Testis (tissue), 3 donors: ENCODE results near the gene AKR1C2. TPM values are rescaled to one million over a fixed set of nuclear protein-coding genes. Genes with fewer than 3 reads are reported as not detected.
A peak's percentile ranks its signal among the peaks of the same experiment; 100 is the strongest.
"Not testable (repeated sequence)": the region's sequence is repeated elsewhere in the genome, so short reads cannot be mapped to it uniquely, and the experiment has no call there.

ENCODE experiments used
- DNase-seq: peaks from one replicate; pipeline ENCODE4 v3.0.0-alpha.2; 2019
- H3K27ac ChIP-seq, 2 donors: fragments of 200-600 bp; sonication (generic); one replicate each; pipeline ENCODE4 v1.5.1; 2019
- H3K27me3 ChIP-seq: fragments of 200-600 bp; sonication (generic); one replicate; pipeline ENCODE4 v1.5.1; 2019
- H3K36me3 ChIP-seq: fragments of 200-600 bp; sonication (generic); one replicate; pipeline ENCODE4 v1.5.1; 2017; ENCODE audit warnings: low read depth; ENCODE audit errors: missing control alignments
- H3K4me1 ChIP-seq: fragments of 200-600 bp; sonication (generic); one replicate; pipeline ENCODE4 v1.5.1; 2019
- H3K4me3 ChIP-seq, 2 donors: fragments of 200-600 bp; sonication (generic); one replicate each; pipeline ENCODE4 v1.5.1; 2017 to 2019
- H3K9me3 ChIP-seq: fragments of 200-600 bp; sonication (generic); one replicate; pipeline ENCODE4 v1.5.1; 2017
- POLR2A ChIP-seq: fragments of 450-650 bp; IDR thresholded peaks from one replicate; pipeline ENCODE4 v1.6.1; 2017; ENCODE audit warnings: antibody characterized with exemption, mild to moderate bottlenecking, moderate library complexity
- WGBS, 2 donors: methylation state at CpG; one replicate each; pipeline ENCODE4 v1.1.5; 2018; 5-methylcytosine and 5-hydroxymethylcytosine counted together
- intact Hi-C: fragments of 100-400 bp; cut with DNase I; formaldehyde crosslinking; loops from one replicate; pipeline ENCODE4 v1.15.1; 2023; ENCODE audit warnings: low total_unique reads
- polyA plus RNA-seq: library from polyadenylated mRNA; stranded (reverse); fragments of 350-450 nt; fragmentation: Illumina TruSeq; extraction: RNeasy Lipid Tissue Mini Kit (QIAGEN cat#74804); gene quantifications from one replicate; pipeline ENCODE4 v1.2.3, GENCODE V29; 2014; ENCODE audit warnings: low read depth, low replicate concordance; ENCODE audit not compliant: insufficient read depth
- total RNA-seq, 2 donors: library from RNA; depleted of rRNA; stranded (reverse); fragments of >200 nt; gene quantifications; one replicate each; pipeline ENCODE4 v1.2.3, GENCODE V29; 2016

Gene AKR1C2
- total and polyA plus RNA-seq, 3 donors from 2014 or later, result 5.8 to 35.5 (median 8.7) TPM

GRCh38 chr10:4969289-4969688 is 34.4 kb downstream of the AKR1C2 start:
- H3K36me3 ChIP-seq, H3K4me1 ChIP-seq, intact Hi-C loops, DNase-seq, H3K27ac ChIP-seq, H3K4me3 ChIP-seq, H3K9me3 ChIP-seq, H3K27me3 ChIP-seq: not testable (repeated sequence)
- WGBS, 2 donors, result 90 to 92% methylated on average over 3 of the region's 3 CpGs

GRCh38 chr10:4967189-4967588 is 36.5 kb downstream of the AKR1C2 start:
- WGBS, 2 donors, result 96% methylated on average over 3 of the region's 3 CpGs
- H3K27me3 ChIP-seq, DNase-seq, H3K36me3 ChIP-seq, H3K27ac ChIP-seq, H3K4me1 ChIP-seq, H3K4me3 ChIP-seq, intact Hi-C loops, H3K9me3 ChIP-seq: not testable (repeated sequence)

- H3K4me1 ChIP-seq, intact Hi-C loops, H3K4me3 ChIP-seq, H3K27me3 ChIP-seq, DNase-seq, H3K36me3 ChIP-seq, H3K9me3 ChIP-seq, H3K27ac ChIP-seq: not testable (repeated sequence)
- WGBS, 2 donors, result 94% methylated on average over 4 of the region's 4 CpGs
These were observed 37.9 kb downstream of the AKR1C2 start for GRCh38 chr10:4965763-4966162.

- H3K27me3 ChIP-seq, H3K9me3 ChIP-seq, intact Hi-C loops, H3K36me3 ChIP-seq, DNase-seq, H3K4me1 ChIP-seq, H3K27ac ChIP-seq: not testable (repeated sequence)
- H3K4me3 ChIP-seq, result peak overlapping the region in 1 of 2 donors; percentile 31
- WGBS, 2 donors, result 28 to 33% methylated on average over 4 of the region's 4 CpGs
These were observed 39.9 kb downstream of the AKR1C2 start for GRCh38 chr10:4963815-4964154.

- H3K4me1 ChIP-seq, H3K27me3 ChIP-seq, H3K36me3 ChIP-seq, H3K27ac ChIP-seq, H3K9me3 ChIP-seq, intact Hi-C loops: not testable (repeated sequence)
- TF ChIP-seq POLR2A, result peak; percentile 54
- DNase-seq, result peak; percentile 72
- peak within 1 kb of the TSS in 1 of 2 donors; percentile 31 for H3K4me3 ChIP-seq
- WGBS, 2 donors, result 29 to 35% methylated on average over 6 to 7 of the region's 7 CpGs
These were observed 40.5 kb downstream of the AKR1C2 start, which contains the start of gene AKR1C1 for GRCh38 chr10:4962876-4963814. Gene AKR1C1, plus strand, starts transcription at chr10:4963415. Its CDS starts 30 bp downstream, at chr10:4963445.

GRCh38 chr10:4962308-4962707 is 41.3 kb downstream of the AKR1C2 start:
- H3K4me1 ChIP-seq, H3K27ac ChIP-seq, DNase-seq, H3K36me3 ChIP-seq, intact Hi-C loops, H3K9me3 ChIP-seq, H3K27me3 ChIP-seq, H3K4me3 ChIP-seq: not testable (repeated sequence)
- WGBS, 2 donors, result 60 to 62% methylated on average over 1 of the region's 1 CpG

GRCh38 chr10:4961558-4961957 is 42.1 kb downstream of the AKR1C2 start:
- H3K27me3 ChIP-seq, H3K9me3 ChIP-seq, DNase-seq, intact Hi-C loops, H3K27ac ChIP-seq, H3K4me1 ChIP-seq, H3K36me3 ChIP-seq, H3K4me3 ChIP-seq: not testable (repeated sequence)
- 91 to 97% methylated on average over 11 of the region's 11 CpGs for WGBS, 2 donors

GRCh38 chr10:4956955-4957645 is 46.6 kb downstream of the AKR1C2 start:
- H3K4me1 ChIP-seq, H3K27me3 ChIP-seq, intact Hi-C loops, H3K9me3 ChIP-seq, H3K36me3 ChIP-seq, H3K27ac ChIP-seq, H3K4me3 ChIP-seq, DNase-seq: not testable (repeated sequence)
- 76% methylated on average over 5 of the region's 5 CpGs for WGBS, 2 donors

- DNase-seq, H3K4me3 ChIP-seq, H3K27me3 ChIP-seq, H3K27ac ChIP-seq, H3K36me3 ChIP-seq, H3K9me3 ChIP-seq, intact Hi-C loops, H3K4me1 ChIP-seq: not testable (repeated sequence)
- WGBS, 2 donors, result 74 to 95% methylated on average over 4 of the region's 7 CpGs
These were observed 47.6 kb downstream of the AKR1C2 start for GRCh38 chr10:4956088-4956487.
